ENCODE results near the gene RGS14.

The RGS14 gene

GRCh38 chr5:177343777-177344176 lies 13.9 kb upstream of the RGS14 start:
- peaks cover 7% of the 10 kb centered on the region for H3K36me3 ChIP-seq (ENCODE audit: control insufficient read depth, insufficient read depth, low read length)
- H3K27ac ChIP-seq (ENCODE audit: low read depth, low read length): no peak overlapping the region
- H3K27me3 ChIP-seq (ENCODE audit: control insufficient read depth, insufficient read depth, low read length): no peaks in the 10 kb centered on the region
- H3K9ac ChIP-seq (ENCODE audit: low read length): no peak overlapping the region
- H3K4me3 ChIP-seq (ENCODE audit: low read length): no peak overlapping the region
- H3K4me1 ChIP-seq (ENCODE audit: control insufficient read depth, insufficient read depth, low read length): no peaks in the 10 kb centered on the region

GRCh38 chr5:177344891-177345290 lies 12.8 kb upstream of the RGS14 start:
- no peak overlapping the region for H3K27ac ChIP-seq (ENCODE audit: low read depth, low read length)
- peaks cover 7% of the 10 kb centered on the region for H3K36me3 ChIP-seq (ENCODE audit: control insufficient read depth, insufficient read depth, low read length)
- no peaks in the 10 kb centered on the region for H3K4me1 ChIP-seq (ENCODE audit: control insufficient read depth, insufficient read depth, low read length)
- no peak overlapping the region for H3K9ac ChIP-seq (ENCODE audit: low read length)
- H3K27me3 ChIP-seq (ENCODE audit: control insufficient read depth, insufficient read depth, low read length): no peaks in the 10 kb centered on the region
- H3K4me3 ChIP-seq (ENCODE audit: low read length): no peak overlapping the region

GRCh38 chr5:177346820-177347219 lies 10.9 kb upstream of the RGS14 start:
- peaks cover 7% of the 10 kb centered on the region for H3K36me3 ChIP-seq (ENCODE audit: control insufficient read depth, insufficient read depth, low read length)
- H3K9ac ChIP-seq (ENCODE audit: low read length): no peak overlapping the region
- H3K27ac ChIP-seq (ENCODE audit: low read depth, low read length): no peak overlapping the region
- H3K27me3 ChIP-seq (ENCODE audit: control insufficient read depth, insufficient read depth, low read length): no peaks in the 10 kb centered on the region
- no peak overlapping the region for H3K4me3 ChIP-seq (ENCODE audit: low read length)
- peaks cover 7% of the 10 kb centered on the region for H3K4me1 ChIP-seq (ENCODE audit: control insufficient read depth, insufficient read depth, low read length)

- Histone ChIP-seq H3K4me1 (ENCODE audit: control insufficient read depth, insufficient read depth, low read length) (peaks cover 9% of the 10 kb centered on the region), H3K4me3 (ENCODE audit: low read length) (no peak overlapping the region), H3K36me3 (ENCODE audit: control insufficient read depth, insufficient read depth, low read length) (peaks cover 7% of the 10 kb centered on the region), H3K27me3 (ENCODE audit: control insufficient read depth, insufficient read depth, low read length) (no peaks in the 10 kb centered on the region), H3K9ac (ENCODE audit: low read length) (no peak overlapping the region), H3K27ac (ENCODE audit: low read depth, low read length) (no peak overlapping the region)
Observed at GRCh38 chr5:177347699-177348098, 10.0 kb upstream of the RGS14 start.

- no peak overlapping the region for H3K4me3 ChIP-seq (ENCODE audit: low read length)
- peaks cover 9% of the 10 kb centered on the region for H3K4me1 ChIP-seq (ENCODE audit: control insufficient read depth, insufficient read depth, low read length)
- no peak overlapping the region for H3K27ac ChIP-seq (ENCODE audit: low read depth, low read length)
- H3K36me3 ChIP-seq (ENCODE audit: control insufficient read depth, insufficient read depth, low read length): peaks cover 7% of the 10 kb centered on the region
- H3K9ac ChIP-seq (ENCODE audit: low read length): no peak overlapping the region
- no peaks in the 10 kb centered on the region for H3K27me3 ChIP-seq (ENCODE audit: control insufficient read depth, insufficient read depth, low read length)
Observed at GRCh38 chr5:177349362-177349647, 8.4 kb upstream of the RGS14 start.

- no peak overlapping the region for H3K27ac ChIP-seq (ENCODE audit: low read depth, low read length)
- H3K4me3 ChIP-seq (ENCODE audit: low read length): no peak overlapping the region
- peaks cover 9% of the 10 kb centered on the region for H3K4me1 ChIP-seq (ENCODE audit: control insufficient read depth, insufficient read depth, low read length)
- no peak overlapping the region for H3K9ac ChIP-seq (ENCODE audit: low read length)
- H3K36me3 ChIP-seq (ENCODE audit: control insufficient read depth, insufficient read depth, low read length): peaks cover 7% of the 10 kb centered on the region
- no peaks in the 10 kb centered on the region for H3K27me3 ChIP-seq (ENCODE audit: control insufficient read depth, insufficient read depth, low read length)
Observed at GRCh38 chr5:177349762-177350161, 8.0 kb upstream of the RGS14 start.

- Histone ChIP-seq H3K36me3 (ENCODE audit: control insufficient read depth, insufficient read depth, low read length) (peaks cover 7% of the 10 kb centered on the region), H3K9ac (ENCODE audit: low read length) (peak overlapping the region; percentile 91), H3K27ac (ENCODE audit: low read depth, low read length) (peak overlapping the region; percentile 97), H3K4me1 (ENCODE audit: control insufficient read depth, insufficient read depth, low read length) (peaks cover 9% of the 10 kb centered on the region), H3K4me3 (ENCODE audit: low read length) (peak overlapping the region; percentile 91), H3K27me3 (ENCODE audit: control insufficient read depth, insufficient read depth, low read length) (no peaks in the 10 kb centered on the region)
Observed at GRCh38 chr5:177350776-177351391, 6.8 kb upstream of the RGS14 start.

GRCh38 chr5:177351392-177352329 lies 6.1 kb upstream of the RGS14 start, which contains the start of gene LMAN2:
Gene LMAN2, minus strand, starts transcription at chr5:177351668. Its CDS starts 21 bp downstream, at chr5:177351647.
- peak within 1 kb of the TSS; percentile 91 for H3K9ac ChIP-seq (ENCODE audit: low read length)
- no peaks in the 10 kb centered on the region for H3K27me3 ChIP-seq (ENCODE audit: control insufficient read depth, insufficient read depth, low read length)
- peak within 1 kb of the TSS; percentile 91 for H3K4me3 ChIP-seq (ENCODE audit: low read length)
- peak within 1 kb of the TSS; percentile 97 for H3K27ac ChIP-seq (ENCODE audit: low read depth, low read length)
- H3K36me3 ChIP-seq (ENCODE audit: control insufficient read depth, insufficient read depth, low read length): peaks cover 7% of the 10 kb centered on the region
- peaks cover 9% of the 10 kb centered on the region for H3K4me1 ChIP-seq (ENCODE audit: control insufficient read depth, insufficient read depth, low read length)

- no peak overlapping the region for H3K27ac ChIP-seq (ENCODE audit: low read depth, low read length)
- peaks cover 9% of the 10 kb centered on the region for H3K4me1 ChIP-seq (ENCODE audit: control insufficient read depth, insufficient read depth, low read length)
- no peak overlapping the region for H3K4me3 ChIP-seq (ENCODE audit: low read length)
- H3K27me3 ChIP-seq (ENCODE audit: control insufficient read depth, insufficient read depth, low read length): no peaks in the 10 kb centered on the region
- no peak overlapping the region for H3K9ac ChIP-seq (ENCODE audit: low read length)
- H3K36me3 ChIP-seq (ENCODE audit: control insufficient read depth, insufficient read depth, low read length): no peaks in the 10 kb centered on the region
Observed at GRCh38 chr5:177353093-177353492, 4.6 kb upstream of the RGS14 start.

- H3K27ac ChIP-seq (ENCODE audit: low read depth, low read length): no peak overlapping the region
- no peak overlapping the region for H3K9ac ChIP-seq (ENCODE audit: low read length)
- H3K27me3 ChIP-seq (ENCODE audit: control insufficient read depth, insufficient read depth, low read length): no peaks in the 10 kb centered on the region
- peaks cover 9% of the 10 kb centered on the region for H3K4me1 ChIP-seq (ENCODE audit: control insufficient read depth, insufficient read depth, low read length)
- H3K4me3 ChIP-seq (ENCODE audit: low read length): no peak overlapping the region
- H3K36me3 ChIP-seq (ENCODE audit: control insufficient read depth, insufficient read depth, low read length): no peaks in the 10 kb centered on the region
Observed at GRCh38 chr5:177354256-177354655, 3.5 kb upstream of the RGS14 start.

GRCh38 chr5:177354711-177355110 lies 3.0 kb upstream of the RGS14 start:
- Histone ChIP-seq H3K9ac (ENCODE audit: low read length) (no peak overlapping the region), H3K27me3 (ENCODE audit: control insufficient read depth, insufficient read depth, low read length) (no peaks in the 10 kb centered on the region), H3K4me1 (ENCODE audit: control insufficient read depth, insufficient read depth, low read length) (peaks cover 9% of the 10 kb centered on the region), H3K4me3 (ENCODE audit: low read length) (no peak overlapping the region), H3K36me3 (ENCODE audit: control insufficient read depth, insufficient read depth, low read length) (no peaks in the 10 kb centered on the region), H3K27ac (ENCODE audit: low read depth, low read length) (no peak overlapping the region)

GRCh38 chr5:177355162-177355867 lies 2.4 kb upstream of the RGS14 start:
- Histone ChIP-seq H3K36me3 (ENCODE audit: control insufficient read depth, insufficient read depth, low read length) (no peaks in the 10 kb centered on the region), H3K4me1 (ENCODE audit: control insufficient read depth, insufficient read depth, low read length) (peaks cover 5% of the 10 kb centered on the region), H3K4me3 (ENCODE audit: low read length) (no peak overlapping the region), H3K27ac (ENCODE audit: low read depth, low read length) (no peak overlapping the region), H3K27me3 (ENCODE audit: control insufficient read depth, insufficient read depth, low read length) (no peaks in the 10 kb centered on the region), H3K9ac (ENCODE audit: low read length) (no peak overlapping the region)
